HPDE6-E6E7 (cell line): Measurements from ENCODE around the gene ZNF565.
"Not testable (repeated sequence)": the region's sequence is repeated elsewhere in the genome, so short reads cannot be mapped to it uniquely, and the experiment has no call there.

Experiments used
- DNase-seq: peaks from one replicate; pipeline ENCODE4 v3.0.0; 2011; ENCODE audit warnings: missing footprints; ENCODE audit errors: extremely low spot score

Gene ZNF565

DNA sequence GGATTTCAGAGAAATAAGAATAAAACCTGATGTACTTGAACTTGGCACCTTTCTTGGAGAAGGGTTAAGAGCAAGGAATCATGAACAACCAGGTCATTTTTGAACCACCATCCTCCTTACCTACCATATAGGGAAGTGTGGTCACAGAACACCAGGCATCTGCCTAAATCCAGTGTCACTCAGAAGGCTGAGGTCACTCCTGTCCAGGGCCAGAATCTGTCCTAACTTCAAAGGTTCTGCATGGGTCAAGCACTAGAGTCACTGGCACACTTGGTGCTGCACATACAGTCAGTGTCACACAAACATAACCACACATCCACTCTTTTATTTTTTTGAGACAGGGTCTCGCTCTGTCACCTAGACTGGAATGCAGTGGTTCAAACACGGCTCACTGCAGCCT, 1.6 kb downstream of the ZNF565 start:
- DNase-seq, result no peak

DNA sequence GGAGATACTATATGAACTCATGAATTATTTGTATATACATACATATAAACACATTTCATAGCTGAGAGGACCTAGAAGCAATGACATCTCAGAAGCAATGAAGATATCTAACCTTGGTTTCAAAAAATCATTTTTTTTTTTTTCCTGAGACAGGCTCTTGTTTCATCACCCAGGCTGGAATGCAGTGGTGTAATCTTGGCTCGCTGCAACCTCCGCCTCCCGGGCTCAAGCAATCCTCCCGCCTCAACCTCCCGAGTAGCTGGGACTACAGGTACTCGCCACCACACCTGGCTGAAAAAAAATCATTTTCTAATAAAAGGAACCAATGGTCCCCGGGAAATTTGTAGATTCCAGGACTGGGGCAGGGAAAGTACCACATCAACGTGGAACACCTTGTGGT, 4.0 kb downstream of the ZNF565 start:
- no peak for DNase-seq

DNA sequence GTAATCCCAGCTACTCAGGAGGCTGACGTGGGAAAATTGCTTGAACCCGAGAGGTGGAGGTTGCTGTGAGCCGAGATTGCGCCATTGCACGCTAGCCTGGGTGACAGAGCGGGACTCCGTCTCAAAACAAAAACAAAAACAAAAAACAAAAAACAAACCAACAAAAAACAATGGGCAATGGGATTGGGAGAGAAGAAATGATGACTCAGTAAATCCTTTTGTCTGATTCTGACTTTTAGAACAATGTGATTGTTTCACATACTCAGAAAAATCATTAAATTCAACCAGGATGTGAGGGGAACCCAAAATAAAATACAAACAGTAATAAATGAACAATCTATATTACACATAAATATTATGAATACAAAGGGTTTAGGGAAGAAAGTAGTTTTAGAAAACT, 5.1 kb downstream of the ZNF565 start:
- no peak for DNase-seq

DNA sequence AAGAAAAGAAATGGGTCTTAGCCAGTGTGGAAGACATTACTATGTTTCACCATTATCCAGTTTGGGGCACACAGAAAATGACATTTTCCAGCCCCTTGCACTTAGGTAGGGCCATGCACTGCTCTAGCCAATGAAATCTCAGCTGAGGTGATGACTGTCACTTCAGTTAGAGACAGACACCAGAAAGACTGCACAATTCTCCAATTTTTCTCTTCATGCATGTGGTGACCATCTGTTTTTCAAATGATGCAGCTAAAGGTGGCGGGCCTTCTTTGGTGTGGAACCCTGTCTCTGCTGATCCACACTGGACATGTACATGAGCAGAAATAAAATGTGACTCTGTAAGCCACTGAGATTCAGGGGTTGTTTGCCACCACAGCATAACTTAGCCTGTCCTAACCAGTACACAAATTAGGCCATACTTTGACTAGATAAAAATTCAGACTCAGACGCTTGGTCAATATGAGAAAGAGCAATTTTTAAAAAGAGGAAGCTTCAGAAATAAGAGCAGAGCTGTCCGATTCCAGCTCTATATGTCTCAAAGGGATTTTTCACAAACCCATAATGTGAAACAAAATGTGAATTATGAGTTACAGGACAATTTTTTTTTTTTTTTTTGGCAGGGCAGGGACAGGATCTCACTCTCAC, 6.7 kb downstream of the ZNF565 start:
- no peak for DNase-seq

DNA sequence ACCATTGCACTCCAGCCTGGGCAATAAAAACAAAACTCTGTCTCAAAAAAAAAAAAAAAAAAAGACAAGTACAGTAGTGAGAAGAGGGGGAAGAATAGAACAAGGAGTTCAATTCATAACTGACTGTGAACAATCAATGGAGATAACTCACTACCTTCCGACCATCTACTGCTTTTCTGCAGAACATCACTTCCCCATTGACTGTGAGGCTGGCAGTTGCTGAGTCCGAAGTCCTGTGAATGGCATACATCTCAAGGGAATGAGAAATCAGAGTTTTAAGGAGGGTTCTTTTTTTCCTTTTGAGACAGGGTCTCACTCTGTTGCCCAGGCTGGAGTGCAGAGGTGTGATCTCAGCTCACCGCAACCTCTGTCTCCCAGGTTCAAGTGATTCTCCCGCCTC, 11.2 kb downstream of the ZNF565 start:
- no peak for DNase-seq

DNA sequence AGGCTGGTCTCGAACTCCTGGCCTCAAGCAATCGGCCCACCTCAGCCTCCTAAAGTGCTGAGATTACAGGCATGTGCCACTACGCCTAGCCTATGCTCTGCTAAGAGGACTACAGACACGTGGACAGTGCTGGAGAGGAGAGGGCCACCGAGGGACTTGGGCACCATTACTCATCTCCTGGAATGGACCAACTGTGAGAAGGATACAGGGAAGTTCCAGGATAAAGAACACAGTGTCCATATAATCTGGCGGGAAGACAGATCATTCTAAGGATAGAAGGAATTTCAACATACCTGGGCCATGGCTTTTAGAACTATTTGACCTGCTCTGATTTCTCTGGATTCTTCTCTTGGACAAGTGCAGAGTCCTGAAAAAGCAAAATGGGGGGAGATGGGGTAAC, 12.8 kb downstream of the ZNF565 start:
- no peak for DNase-seq

DNA sequence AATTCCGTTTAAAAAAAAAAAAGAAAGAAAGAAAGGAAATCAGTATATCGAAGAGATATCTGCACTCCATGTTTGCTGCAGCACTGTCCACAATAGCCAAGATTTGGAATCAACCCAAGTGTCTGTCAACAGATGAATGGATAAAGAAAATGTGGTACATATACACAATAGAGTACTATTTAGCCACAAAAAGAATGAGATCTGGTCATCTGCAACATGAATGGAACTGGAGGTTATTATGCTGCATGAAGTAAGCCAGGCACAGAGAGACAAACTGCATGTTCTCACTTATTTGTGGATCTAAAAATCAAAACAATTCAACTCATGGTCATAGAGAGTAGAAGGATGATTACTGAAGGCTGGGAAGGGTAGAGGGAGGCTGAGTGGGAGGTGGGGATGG, 16.3 kb downstream of the ZNF565 start:
- DNase-seq, result no peak

- DNase-seq, result no peak
These were observed 18.2 kb downstream of the ZNF565 start for GRCh38 chr19:36196249-36196648.

DNA sequence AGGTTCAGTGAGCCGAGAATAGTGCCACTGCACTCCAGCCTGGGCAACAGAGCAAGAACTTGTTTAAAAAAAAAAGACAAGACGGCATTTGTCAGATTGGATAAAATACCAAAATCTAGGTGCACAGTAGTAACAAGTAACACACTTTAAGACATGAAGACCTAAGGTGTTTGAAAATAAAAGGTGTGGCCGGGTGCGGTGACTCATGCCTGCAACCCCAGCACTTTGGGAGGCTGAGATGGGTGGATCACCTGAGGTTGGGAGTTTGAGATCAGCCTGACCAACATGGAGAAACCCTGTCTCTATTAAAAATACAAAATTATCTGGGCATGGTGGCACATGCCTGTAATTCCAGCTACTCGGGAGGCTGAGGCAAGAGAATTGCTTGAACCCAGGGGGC, 27.7 kb downstream of the ZNF565 start:
- DNase-seq, result not testable (repeated sequence)

DNA sequence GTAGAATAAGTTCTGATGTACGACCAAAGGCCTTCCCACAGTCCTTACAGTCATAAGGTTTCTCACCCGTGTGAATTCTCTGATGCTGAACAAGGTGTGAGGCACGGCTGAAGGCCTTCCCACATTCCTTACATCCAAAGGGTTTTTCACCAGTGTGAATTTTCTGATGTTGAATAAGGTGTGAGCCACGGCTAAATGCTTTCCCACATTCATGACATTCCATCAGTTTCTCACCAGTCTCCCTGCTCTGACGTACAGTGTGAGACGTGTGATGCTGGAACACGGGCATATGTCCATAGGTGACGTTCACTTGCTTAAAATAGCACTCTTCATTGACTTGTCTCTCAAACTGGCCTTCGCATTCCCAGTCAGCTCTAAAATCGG, 31.2 kb downstream of the ZNF565 start:
- no peak for DNase-seq

GRCh38 chr19:36182612-36183244, 31.7 kb downstream of the ZNF565 start:
- no peak for DNase-seq

DNA sequence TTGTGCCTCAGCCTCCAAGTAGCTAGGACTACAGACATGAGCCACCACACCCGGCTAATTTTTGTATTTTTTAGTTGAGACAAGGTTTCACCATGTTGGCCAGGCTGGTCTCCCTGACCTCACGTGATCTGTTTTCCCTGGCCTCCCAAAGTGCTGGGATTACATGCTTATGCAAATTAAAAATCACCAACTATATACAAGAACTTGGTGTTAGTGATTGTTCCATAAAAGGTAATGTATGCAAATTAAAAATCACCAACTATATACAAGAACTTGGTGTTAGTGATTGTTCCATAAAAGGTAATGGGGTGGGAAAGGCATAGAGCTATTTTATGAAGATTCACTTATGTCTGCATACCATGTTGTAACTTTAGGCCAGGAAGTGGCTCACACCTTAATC, 35.4 kb downstream of the ZNF565 start:
- DNase-seq, result not testable (repeated sequence)

- DNase-seq, result not testable (repeated sequence)
These were observed 40.6 kb downstream of the ZNF565 start for GRCh38 chr19:36173846-36174245.

GRCh38 chr19:36172852-36173251, 41.6 kb downstream of the ZNF565 start:
- DNase-seq, result no peak

- no peak for DNase-seq
These were observed 45.2 kb downstream of the ZNF565 start for GRCh38 chr19:36169084-36169760.

- DNase-seq, result no peak
These were observed 50.7 kb downstream of the ZNF565 start for GRCh38 chr19:36163813-36164212.

DNA sequence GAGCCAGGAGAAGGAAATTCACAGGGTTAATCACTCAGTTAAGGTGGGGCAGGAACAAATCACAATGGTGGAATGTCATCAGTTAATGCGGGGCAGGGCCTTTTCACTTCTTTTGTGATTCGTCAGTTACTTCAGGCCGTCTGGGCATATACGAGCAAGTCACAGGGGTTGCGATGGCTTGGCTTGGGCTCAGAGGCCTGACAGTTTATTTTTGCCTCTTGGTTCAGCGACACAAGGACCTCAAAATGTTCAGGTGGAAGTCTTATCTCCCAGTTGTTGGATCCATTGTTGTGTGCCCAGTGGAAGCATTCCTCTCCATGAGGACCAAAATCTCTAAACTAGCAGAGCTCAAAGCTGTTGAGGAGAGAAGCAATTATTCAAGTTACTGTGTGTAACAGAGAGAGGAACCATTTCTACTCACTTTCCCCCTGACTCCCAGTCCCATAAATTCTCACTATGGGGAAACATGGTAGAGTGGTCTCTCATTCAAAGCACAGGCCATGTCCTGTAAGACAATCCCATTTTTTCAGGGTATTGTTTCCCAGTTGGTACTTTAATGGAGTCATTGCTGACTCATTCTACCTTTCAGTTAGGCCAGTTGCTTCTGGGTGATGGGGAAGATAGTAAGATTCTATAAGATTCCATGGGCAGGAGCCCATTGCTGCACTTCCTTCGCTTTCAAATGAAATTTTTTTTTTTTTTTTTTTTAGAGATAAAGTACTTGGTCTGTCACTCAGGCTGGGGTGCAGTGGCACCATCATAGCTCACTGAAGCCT, 53.5 kb downstream of the ZNF565 start:
- DNase-seq, result no peak

DNA sequence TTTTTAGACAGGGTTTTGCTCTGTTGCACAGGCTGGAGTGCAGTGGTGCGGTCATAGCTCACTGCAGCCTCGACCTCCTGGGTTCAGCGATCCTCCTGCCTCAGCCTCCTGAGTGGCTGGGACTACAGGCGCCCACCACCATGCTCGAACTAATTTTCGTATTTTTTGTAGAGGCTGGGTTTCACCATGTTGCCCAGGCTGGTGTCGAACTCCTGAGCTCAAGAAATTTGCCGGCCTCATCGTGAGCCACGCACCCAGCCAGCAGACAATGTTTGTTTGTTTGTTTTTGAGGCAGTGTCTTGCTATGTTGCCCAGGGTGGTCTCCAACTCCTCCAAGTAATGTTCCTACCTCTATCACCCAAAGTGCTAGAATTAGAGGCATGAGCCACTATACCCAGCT, 61.3 kb downstream of the ZNF565 start:
- DNase-seq, result no peak

- no peak for DNase-seq
These were observed 61.9 kb downstream of the ZNF565 start, which contains the start of gene COX7A1 for GRCh38 chr19:36152352-36153091. Gene COX7A1 (minus strand): TSS chr19:36152447. CDS start chr19:36152407, 40 bp downstream.

DNA sequence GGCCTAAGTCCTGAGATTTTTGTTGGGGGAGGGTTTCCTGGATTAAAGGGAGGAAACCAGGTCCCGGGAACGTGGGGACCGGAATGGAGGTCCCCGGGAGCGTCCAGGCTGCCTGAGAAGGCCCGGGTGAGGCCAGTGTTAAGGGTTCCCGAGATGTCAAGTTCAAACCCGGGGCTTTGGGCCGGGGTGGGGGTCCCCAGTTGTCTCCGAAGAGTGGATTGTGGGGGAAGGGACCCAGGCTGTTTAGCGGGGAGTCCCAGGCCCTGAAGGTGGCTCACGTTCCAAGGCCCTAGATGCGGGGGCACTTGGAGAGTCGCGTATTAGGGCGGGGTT, 62.5 kb downstream of the ZNF565 start:
- no peak for DNase-seq

- DNase-seq, result no peak
These were observed 63.1 kb downstream of the ZNF565 start for GRCh38 chr19:36151144-36152018.
